Thyroid gland (tissue), 4 donors: ENCODE data around the gene DEFB119.

Source experiments
- POLR2A ChIP-seq, 2 donors: fragments of 450-650 bp; IDR thresholded peaks; one replicate each; pipeline ENCODE4 v1.6.1; 2017; ENCODE audit warnings: antibody characterized with exemption in 2 of 2, mild to moderate bottlenecking in 2 of 2, moderate library complexity in 1 of 2
- TF ChIP-seq, protein P1 (sequence below), 6 experiments: fragments of 200-600 bp in 3 of 6; fragments of 450-650 bp in 3 of 6; sonication (generic) in 3 of 6; IDR thresholded peaks; one replicate each; pipeline ENCODE4 v1.5.1; 2016 to 2019; ENCODE audit warnings: antibody characterized with exemption in 6 of 6, mild to moderate bottlenecking in 2 of 6, inconsistent platforms in 1 of 6, moderate library complexity in 1 of 6

- TF ChIP-seq, protein P1, sequence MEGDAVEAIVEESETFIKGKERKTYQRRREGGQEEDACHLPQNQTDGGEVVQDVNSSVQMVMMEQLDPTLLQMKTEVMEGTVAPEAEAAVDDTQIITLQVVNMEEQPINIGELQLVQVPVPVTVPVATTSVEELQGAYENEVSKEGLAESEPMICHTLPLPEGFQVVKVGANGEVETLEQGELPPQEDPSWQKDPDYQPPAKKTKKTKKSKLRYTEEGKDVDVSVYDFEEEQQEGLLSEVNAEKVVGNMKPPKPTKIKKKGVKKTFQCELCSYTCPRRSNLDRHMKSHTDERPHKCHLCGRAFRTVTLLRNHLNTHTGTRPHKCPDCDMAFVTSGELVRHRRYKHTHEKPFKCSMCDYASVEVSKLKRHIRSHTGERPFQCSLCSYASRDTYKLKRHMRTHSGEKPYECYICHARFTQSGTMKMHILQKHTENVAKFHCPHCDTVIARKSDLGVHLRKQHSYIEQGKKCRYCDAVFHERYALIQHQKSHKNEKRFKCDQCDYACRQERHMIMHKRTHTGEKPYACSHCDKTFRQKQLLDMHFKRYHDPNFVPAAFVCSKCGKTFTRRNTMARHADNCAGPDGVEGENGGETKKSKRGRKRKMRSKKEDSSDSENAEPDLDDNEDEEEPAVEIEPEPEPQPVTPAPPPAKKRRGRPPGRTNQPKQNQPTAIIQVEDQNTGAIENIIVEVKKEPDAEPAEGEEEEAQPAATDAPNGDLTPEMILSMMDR (IDR thresholded peaks at IDR 0.05), result no peak
- no peak for TF ChIP-seq POLR2A (IDR thresholded peaks at IDR 0.05)
Measured at GRCh38 chr20:31414381-31414780, 24.0 kb upstream of the DEFB119 start.
